ENCODE measurements around the gene STRADA.

DNA sequence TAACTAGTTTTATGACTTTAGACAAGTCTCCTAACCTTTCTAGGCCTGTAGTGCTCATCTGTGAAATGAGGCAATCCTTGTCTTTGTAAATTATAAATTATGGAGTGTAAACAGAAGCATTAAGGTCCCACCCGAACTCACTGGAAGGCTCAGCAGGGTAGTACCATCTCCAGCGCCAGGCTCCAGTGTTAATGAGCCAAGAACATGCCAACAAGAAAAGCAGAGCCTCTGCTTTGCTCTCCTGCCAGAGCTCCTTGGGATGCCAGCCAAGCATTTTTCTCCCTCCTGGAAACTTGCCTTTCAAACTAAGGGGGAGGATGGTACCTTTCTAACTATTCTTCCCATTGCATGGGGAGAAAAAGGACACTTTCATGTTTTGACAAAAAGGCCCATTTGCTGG lies 56.6 kb downstream of the STRADA start:
- no peak for TF ChIP-seq POLR2A (IDR thresholded peaks at IDR 0.05; ENCODE audit: low read length)
- TF ChIP-seq GATA1 (IDR thresholded peaks at IDR 0.05; ENCODE audit: low read depth, low read length), result no peak

Measured in erythroblast (primary cell).